GM18873 (cell line): Measurements from ENCODE around the gene GSTM2.
"Not testable (repeated sequence)": the region's sequence is repeated elsewhere in the genome, so short reads cannot be mapped to it uniquely, and the experiment has no call there.

Source experiments
- ATAC-seq: cut with Tn5 transposase; IDR thresholded peaks from one replicate; pipeline ENCODE4 v1.9.1; 2021; ENCODE audit warnings: mild to moderate bottlenecking, moderate library complexity, moderate number of reproducible peaks; ENCODE audit not compliant: unreplicated experiment, low FRiP score

GSTM2 gene

DNA sequence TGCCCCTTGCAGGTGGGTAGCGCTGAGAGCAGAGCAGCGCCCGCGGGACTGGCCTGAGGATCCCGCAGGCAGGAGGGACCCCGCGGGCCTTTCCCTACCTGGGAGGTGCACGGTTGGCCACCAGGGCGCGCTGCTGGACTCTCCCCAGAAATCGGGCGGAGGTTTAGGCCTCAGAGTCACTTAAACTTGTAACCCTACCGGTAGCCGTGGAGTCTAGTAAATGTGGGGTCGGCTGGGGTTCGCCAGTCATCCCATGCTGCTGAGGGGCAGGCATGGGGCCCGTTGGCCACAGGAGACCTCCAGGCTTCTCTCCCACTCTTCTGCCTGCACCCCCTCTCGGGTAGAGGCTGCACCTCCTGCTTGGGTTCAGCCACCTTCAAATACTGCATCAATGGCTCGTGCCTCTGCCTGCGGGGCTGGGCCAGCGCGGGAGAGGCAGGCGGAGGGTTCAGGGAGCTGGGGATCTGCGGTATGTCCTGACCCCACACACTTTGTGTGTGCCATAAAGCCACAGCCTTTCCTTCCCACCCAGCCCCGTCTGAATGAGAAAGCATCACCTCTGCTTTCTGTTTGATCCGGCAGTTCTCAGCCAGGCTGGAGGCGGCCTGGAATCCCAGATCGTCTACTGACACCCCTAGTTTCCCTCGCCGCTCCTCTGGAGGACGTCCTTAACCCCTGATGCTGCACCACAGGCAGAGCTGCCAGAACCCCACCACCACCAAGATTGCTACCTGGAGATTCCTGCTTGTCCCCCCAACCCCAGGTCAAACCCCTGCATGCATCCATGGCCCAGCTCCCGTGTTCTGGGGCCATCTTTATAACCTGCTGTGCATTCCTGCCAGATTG, 24.2 kb upstream of the GSTM2 start:
- peak; percentile 68 for ATAC-seq

DNA sequence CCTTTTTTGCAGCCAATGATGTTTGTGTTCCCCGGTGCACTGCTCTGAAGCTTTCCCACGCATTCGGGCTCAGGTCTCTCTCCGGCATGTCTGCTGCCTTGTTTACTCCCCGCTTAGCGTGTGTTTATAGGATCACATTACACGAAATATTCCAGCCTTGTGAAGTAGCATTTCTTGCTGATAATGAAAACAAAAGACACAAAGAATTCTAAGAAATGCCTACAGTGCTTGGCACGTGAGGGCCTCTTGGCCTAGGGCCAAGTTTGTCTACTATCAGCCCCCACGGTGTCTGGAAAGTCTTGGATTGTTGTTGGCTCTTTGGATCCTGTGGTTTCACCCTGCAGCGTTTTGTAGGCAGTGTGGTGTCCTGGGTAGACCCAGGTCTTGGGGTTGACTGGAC, 23.2 kb upstream of the GSTM2 start:
- no peak for ATAC-seq

DNA sequence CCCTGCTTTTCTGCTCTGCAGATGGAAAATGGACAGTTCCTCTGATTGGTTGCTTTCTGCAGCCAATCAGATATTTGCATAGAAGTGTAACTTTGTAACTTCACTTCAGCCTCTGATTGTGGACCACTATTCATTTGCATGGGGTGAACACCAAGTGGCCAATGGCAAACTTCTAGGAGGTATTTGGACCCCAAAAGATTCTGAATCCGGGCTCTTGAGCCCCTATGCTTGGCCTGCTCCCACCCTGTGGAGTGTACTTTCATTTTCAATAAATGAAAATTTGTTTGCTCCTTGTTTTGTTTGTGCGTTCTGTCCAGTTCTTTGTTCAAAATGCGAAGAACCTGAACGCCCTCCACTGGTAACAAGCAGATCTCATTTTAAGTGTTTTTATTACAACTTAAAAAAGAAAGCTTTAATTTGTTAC, 18.4 kb upstream of the GSTM2 start:
- ATAC-seq = no peak

DNA sequence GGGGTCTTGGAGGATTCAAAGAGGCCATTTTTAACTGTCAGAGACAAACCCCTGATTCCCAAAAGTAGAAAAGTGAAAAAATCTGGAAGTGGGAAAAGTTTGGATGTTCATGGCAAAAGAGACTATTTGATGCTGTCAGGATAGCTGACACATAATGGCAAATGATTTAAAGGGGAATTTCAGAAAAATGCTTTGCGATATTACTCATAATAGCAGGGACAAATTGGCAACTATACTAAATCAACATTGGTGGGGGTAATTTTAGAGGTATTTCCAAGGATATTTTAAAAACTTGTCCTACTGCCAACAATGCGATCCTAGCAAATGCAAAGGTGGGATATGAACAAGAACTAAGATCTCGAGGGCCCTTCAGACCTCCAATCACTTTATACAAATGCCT, 17.2 kb upstream of the GSTM2 start:
- ATAC-seq = no peak

DNA sequence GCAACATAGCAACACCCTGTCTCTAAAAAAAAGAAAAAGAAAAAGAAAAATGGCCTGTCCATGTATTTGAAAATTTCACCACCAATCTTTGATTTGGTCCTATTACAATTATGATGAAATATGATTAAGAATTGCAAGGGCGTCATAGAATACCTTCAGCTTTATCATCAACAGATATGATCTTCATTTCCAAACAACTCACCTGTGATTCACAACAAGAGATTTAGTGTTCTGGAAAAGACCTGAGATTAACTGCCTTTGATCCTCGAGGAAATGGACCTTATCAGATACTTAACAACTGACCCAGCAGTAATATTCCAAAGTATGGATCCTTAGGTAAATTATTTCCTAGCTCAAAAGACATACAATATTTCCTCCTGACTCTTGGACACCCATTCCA, 15.5 kb upstream of the GSTM2 start:
- no peak for ATAC-seq

DNA sequence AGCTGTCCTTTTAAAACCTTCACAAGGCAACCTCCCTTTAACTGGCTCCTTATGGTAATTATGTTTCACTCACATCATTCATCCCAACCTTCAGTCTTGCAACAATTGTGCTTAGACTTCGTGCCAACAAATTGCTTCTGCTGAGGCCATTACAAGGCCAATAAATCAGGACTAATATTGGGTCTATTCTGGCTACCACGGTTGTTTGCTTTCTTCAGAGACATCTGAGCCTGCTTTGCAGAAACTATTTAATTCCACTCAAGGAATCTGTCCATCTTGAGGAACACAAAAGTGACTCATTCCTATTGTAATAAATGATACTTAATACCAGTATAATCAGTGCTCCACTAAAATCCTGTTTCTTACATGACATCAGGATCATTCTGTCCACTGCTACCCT, 14.6 kb upstream of the GSTM2 start:
- ATAC-seq = no peak

DNA sequence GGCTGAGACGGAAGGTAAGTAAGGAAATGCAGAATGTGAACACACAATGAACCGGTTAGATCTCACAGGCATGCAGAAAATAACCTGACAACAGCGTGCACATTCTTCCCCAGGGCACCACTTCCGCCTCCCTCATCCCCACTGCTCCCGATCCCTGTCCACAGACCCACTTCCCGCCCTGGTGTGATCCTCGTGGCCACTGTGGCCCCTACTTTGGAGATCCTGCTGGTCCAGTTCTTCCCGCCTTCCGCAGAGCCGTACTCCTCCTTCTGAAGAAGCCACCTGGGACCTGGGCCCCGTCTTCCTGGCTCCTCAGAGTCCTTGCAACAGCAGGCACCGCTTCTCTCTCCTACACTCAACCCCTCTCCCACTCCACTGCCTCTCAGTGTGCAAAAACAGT, 13.3 kb upstream of the GSTM2 start:
- ATAC-seq = no peak

DNA sequence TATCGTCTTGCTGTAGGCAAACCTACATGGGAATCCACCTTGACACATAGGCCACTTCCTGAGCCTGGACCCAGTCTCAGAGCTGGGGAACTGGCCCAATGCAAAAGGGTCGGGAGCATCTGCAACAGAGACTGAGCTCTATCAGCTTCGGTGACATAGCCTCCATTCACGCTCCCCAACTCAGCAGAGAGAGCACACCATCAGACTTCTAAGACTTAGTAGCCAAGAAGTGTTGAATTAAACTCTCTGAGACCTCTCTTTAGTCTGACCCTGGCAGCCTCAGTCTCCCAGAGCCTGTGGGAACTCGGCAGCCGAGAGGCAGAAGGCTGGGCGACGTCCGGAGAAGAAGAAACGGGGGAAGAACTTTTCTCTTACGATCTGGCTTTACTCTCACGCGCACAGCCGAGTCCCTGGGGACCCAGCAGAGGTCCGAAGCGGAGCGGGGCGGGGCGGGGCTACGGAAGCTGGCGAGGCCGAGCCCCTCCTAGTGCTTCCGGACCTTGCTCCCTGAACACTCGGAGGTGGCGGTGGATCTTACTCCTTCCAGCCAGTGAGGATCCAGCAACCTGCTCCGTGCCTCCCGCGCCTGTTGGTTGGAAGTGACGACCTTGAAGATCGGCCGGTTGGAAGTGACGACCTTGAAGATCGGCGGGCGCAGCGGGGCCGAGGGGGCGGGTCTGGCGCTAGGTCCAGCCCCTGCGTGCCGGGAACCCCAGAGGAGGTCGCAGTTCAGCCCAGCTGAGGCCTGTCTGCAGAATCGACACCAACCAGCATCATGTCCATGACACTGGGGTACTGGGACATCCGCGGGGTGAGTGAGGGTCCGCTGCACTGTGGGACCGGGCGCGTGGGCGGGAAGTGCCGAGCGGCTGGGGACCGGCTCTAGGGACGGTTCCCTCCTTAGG, 12.0 kb upstream of the GSTM2 start, which contains the start of gene GSTM4:
TSS of gene GSTM4 (plus strand) at position 485 of the 905 bp plus-strand sequence. CDS start at position 776, 291 bp downstream.
- ATAC-seq = peak; percentile 66

DNA sequence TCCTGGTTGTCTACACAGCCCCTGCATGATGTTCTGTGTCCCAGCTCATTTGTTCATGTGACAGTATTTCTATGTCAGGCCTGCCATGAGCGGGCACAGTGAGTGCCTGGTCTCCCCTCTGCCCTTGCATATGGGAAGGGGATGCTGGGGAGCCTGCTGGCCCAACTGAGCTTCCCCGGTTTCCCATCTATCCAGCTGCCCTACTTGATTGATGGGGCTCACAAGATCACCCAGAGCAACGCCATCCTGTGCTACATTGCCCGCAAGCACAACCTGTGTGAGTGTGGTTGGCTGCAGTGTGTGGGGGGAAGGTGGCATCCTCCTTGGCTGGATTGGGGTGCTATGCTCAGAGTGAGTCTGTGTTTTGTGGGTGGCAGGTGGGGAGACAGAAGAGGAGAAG, 10.5 kb upstream of the GSTM2 start:
- no peak for ATAC-seq

DNA sequence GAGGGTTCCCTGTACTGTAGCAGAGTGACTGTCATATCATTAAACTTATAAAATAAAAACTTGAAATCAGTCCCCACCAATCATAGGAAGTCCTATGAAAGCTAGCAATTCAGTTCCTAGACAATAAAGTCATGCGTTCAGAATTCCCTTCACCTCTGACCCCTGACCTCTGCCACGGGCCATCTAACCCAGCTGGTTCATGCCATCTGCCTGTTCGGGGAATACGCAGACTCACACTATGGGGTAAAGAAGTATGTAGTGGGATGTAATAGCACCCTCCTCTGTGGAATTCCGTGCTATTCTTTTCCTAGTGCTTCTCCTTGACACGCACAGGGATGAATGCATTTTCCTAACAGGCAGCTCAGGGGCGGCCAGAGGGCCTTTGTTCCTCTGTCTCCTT, 9.9 kb upstream of the GSTM2 start:
- no peak for ATAC-seq

DNA sequence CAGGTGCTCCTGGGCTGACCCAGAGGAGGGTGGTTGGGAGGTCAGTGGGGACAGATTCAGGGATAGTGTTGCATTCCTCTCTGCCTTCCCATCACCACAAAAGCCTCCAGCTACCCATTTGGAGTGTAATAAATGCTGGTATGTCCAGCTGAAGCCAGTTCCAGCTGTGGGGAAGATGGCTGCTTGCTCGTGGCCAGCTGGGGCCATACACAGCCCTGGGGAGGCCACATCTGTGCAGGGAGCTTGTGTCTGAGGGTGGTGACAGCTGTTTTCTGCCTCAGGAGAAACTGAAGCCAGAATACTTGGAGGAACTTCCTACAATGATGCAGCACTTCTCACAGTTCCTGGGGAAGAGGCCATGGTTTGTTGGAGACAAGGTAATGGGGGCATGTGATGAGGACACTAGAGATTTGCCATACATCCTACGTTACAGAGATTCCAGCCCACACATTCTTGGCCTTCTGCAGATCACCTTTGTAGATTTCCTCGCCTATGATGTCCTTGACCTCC, 9.3 kb upstream of the GSTM2 start:
- ATAC-seq = no peak

DNA sequence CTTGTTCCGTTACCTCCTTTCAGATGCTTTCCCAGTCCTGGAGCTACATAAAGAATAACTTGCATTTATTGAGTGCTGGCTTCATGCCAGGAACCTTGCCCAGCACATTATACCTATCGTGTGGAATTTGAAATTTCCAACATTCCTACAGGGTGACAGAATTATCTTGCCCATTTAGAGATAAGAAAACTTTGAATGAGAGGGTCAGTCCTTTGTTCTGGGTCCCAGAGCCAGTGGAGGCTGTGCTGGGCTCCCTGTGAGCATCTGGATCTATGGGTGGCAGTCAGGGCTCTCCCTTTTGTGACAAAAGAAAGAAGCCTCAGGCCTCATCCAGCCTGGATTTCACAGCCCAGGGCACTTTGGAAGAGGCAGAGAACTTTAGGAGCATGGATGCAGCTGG, 8.7 kb upstream of the GSTM2 start:
- no peak for ATAC-seq

DNA sequence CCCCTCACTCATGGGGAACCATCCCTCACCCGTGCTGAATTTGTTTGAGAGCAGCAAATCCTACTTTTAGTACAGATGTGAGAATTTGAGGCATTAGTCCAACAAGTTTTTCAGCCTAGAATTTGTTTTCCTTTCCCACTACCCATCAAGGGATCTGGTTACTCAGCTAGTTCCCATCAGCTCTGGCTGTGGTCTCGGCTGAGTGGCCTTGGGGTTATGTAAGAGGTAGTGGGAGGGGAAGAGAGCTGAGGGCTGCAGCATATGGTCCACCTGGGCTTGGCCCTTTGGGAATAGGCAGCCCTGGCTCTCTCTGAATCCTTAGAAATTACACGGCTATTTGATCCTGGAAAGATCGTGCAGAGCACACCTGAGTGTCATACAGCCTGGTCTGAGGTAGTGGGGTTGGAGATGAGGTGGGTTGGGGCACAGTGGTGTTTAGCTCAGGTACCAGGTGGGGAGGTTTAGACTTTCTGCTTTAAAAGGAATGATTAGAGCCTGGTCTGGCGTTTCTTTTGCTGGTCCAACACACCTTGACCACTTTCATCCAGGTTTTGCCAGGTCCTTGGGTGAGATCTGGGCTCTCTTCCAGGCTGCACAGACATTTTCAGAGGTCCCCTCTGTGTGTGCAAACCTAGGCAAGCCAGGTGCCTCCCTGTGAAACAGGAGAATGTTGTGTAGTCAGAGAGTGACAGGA, 7.7 kb upstream of the GSTM2 start:
- ATAC-seq = no peak

DNA sequence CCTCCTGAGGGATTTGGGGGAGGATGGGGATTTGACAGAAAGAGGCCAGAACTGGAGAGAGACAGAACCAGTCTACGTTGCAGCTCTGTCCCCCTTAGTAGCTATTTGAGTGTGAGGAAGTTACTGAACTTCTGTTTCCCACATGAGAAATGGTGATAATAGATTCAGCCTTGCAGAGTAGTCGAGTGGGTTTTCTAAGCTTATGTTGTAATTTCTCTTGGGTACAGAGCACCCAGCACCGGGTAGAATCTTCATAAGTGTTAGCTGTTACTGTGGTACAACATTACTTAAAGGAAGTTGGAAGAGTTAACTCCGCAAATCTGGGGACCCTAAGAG, 7.2 kb upstream of the GSTM2 start:
- not testable (repeated sequence) for ATAC-seq

DNA sequence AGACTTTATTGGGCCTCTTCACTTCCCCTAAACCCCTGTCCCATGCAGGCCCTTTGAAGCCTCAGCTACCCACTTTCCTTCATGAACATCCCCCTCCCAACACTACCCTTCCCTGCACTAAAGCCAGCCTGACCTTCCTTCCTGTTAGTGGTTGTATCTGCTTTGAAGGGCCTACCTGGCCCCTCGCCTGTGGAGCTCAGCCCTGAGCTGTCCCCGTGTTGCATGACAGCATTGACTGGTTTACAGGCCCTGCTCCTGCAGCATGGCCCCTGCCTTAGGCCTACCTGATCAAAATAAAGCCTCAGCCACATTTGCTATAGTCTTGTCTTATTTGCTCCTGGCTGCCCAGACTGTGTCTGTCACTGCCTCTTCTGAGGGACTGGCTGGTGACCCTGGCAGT, 6.5 kb upstream of the GSTM2 start:
- no peak for ATAC-seq

DNA sequence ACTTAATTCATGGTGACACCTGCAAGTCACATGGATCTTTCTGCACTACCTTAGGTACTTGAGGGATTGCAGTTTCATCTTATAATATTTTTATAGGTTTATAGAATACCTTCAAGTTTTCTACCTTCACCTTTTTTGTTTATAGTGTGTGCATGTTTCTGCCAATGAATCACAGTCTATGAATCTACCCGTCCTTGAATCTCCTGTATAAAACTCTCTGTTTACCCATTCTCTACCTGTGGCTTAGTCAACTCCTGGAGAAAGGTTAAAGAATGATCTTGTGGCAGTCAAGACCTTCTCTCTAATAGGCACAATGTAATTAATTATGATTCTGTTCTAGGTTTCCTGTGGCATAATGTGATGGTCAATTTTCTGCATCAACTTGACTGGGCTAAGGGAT, 3.2 kb upstream of the GSTM2 start:
- no peak for ATAC-seq

DNA sequence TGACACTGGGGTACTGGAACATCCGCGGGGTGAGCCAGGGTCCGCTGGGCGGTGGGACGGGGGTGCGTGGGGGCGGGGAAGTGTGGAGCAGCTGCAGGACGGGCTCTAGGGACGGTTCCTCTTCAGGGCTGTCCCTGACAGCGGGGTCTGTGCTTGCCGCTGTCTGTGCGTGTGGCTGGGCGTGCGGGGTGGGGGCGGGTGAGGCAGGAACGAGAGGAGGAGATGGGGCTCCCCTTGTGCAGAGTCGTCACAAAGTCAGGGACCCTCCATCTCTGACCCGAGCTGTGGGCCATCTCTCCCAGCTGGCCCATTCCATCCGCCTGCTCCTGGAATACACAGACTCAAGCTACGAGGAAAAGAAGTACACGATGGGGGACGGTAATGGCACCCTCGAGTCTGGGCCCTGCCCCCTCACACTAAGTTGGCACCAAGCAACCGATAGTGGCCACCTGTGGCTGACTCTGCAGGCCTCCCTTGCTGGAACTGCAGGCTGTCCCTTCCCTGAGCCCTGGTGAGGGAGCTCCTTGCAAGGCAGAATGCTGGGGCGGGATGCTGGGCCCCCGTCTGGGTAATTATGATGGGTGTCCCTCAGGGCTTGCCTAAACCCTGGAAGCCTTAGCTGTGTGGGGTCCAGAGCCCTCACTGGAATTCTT, 392 bp downstream of the GSTM2 start:
- ATAC-seq = no peak

DNA sequence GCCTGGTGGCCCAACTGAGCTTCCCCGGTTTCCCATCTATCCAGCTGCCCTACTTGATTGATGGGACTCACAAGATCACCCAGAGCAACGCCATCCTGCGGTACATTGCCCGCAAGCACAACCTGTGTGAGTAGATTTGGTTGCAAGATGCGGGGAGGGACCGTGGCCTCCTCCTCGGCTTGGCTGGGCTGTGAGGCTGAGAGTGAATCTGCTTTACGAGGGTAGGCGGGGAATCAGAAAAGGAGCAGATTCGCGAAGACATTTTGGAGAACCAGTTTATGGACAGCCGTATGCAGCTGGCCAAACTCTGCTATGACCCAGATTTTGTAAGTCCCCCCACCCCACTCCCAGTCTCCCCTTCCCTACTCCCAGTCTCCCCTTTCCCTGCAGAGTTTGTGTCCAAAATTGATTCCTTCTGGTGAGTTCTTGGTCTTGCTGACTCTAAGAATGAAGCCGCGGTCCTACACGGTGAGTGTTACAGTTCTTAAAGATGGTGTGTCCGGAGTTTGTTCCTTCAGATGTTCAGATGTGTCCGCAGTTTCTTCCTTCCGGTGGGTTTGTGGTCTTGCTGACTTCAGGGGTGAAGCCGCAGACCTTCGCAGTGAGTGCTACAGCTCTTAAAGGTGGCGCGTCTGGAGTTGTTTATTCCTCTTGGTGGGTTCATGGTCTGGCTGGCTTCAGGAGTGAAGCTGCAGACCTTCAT, 1.5 kb downstream of the GSTM2 start:
- ATAC-seq = no peak

DNA sequence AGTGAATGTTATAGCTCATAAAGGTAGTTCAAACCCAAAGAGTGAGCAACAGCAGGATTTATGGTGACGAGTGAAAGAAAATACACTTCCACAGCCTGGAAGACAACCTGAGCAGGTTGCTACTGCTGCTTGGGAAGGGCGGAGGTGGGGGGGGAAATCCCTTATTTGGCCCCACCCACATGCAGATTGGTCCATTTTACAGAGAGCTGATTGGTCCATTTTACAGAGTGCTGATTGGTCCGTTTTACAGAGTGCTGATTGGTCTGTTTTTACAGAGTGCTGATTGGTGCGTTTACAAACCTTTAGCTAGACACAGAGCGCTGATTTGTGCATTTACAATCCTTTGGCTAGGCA, 2.1 kb downstream of the GSTM2 start:
- not testable (repeated sequence) for ATAC-seq

DNA sequence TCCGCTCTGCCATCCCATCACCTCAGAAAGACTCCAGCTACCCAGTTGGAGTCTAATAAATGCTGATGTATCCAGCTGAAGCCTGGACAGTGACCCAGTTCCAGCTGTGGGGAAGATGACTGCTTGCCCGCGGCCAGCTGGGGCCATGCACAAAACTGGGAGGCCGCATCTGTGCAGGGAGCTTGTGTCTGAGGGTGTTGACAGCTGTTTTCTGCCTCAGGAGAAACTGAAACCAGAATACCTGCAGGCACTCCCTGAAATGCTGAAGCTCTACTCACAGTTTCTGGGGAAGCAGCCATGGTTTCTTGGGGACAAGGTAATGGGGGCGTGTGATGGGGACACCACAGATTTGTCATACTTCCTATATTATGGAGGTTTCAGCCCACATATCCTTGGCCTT, 3.2 kb downstream of the GSTM2 start:
- ATAC-seq = no peak
